Fibroblast of lung (primary cell): Measurements from ENCODE around the gene ABHD17C. TPM values are rescaled to one million over a fixed set of nuclear protein-coding genes. Genes with fewer than 3 reads are reported as not detected.

ENCODE experiments used
- DNase-seq, 2 donors: peaks; one replicate each; pipeline versions ENCODE4 v3.0.0 to v3.0.0-alpha.2; 2010; ENCODE audit warnings: low read depth in 2 of 2
- H2AFZ ChIP-seq: 2 replicates; pipeline ENCODE4 v1.5.1; 2012; ENCODE audit warnings: low read length, control low read depth, inconsistent platforms
- H3K27ac ChIP-seq: 2 replicates; pipeline ENCODE4 v1.5.1; 2011; ENCODE audit warnings: low read length, control low read depth; ENCODE audit not compliant: insufficient read depth
- H3K27me3 ChIP-seq: 2 replicates; pipeline ENCODE4 v1.5.1; 2011; ENCODE audit warnings: mild to moderate bottlenecking, low read length; ENCODE audit not compliant: control insufficient read depth, insufficient read depth
- H3K36me3 ChIP-seq: 2 replicates; pipeline ENCODE4 v1.5.1; 2011; ENCODE audit warnings: low read length; ENCODE audit not compliant: control insufficient read depth, insufficient read depth
- H3K4me1 ChIP-seq: 2 replicates; pipeline ENCODE4 v1.5.1; 2011; ENCODE audit warnings: low read length; ENCODE audit not compliant: control insufficient read depth, insufficient read depth; ENCODE audit errors: extremely low read depth
- H3K4me2 ChIP-seq: 2 replicates; pipeline ENCODE4 v1.5.1; 2011; ENCODE audit warnings: low read length, control low read depth; ENCODE audit not compliant: insufficient read depth; ENCODE audit errors: extremely low read depth
- H3K4me3 ChIP-seq, 4 experiments: fragments of 200-600 bp in 1 of 4; sonication (generic) in 1 of 4; replicated peaks in 1 of 4; 2 replicates each; pipeline ENCODE4 v1.5.1; 2011 to 2016; ENCODE audit warnings: low read length in 4 of 4, low read depth in 3 of 4, mild to moderate bottlenecking in 3 of 4, control low read depth in 2 of 4, inconsistent platforms in 1 of 4, mixed read lengths in 1 of 4; ENCODE audit not compliant: insufficient read depth in 1 of 4; ENCODE audit errors: control extremely low read depth in 1 of 4
- H3K79me2 ChIP-seq: 2 replicates; pipeline ENCODE4 v1.5.1; 2012; ENCODE audit warnings: mild to moderate bottlenecking, low read length, inconsistent platforms; ENCODE audit not compliant: control insufficient read depth, insufficient read depth
- H3K9ac ChIP-seq: 2 replicates; pipeline ENCODE4 v1.5.1; 2011; ENCODE audit warnings: mild to moderate bottlenecking, low read length, control low read depth; ENCODE audit not compliant: insufficient read depth
- H3K9me3 ChIP-seq: 2 replicates; pipeline ENCODE4 v1.5.1; 2012; ENCODE audit warnings: low read depth, low read length; ENCODE audit not compliant: control insufficient read depth, insufficient read depth
- H4K20me1 ChIP-seq: 2 replicates; pipeline ENCODE4 v1.5.1; 2011; ENCODE audit warnings: low read length; ENCODE audit not compliant: control insufficient read depth, insufficient read depth; ENCODE audit errors: extremely low read depth
- CTCF ChIP-seq, 2 donors: IDR thresholded peaks in 1 of 2; conservative IDR thresholded peaks in 1 of 2; 1 replicate in 1 of 2; 2 replicates in 1 of 2; pipeline ENCODE4 v1.5.1; 2011 to 2012; ENCODE audit warnings: low read length in 2 of 2, control low read depth in 1 of 2, inconsistent platforms in 1 of 2, low read depth in 1 of 2, mild to moderate bottlenecking in 1 of 2
- EZH2 ChIP-seq: IDR thresholded peaks from 2 replicates; pipeline ENCODE4 v1.5.1; 2012; ENCODE audit warnings: low read length, control low read depth, mild to moderate bottlenecking; ENCODE audit errors: missing control alignments
- polyA plus RNA-seq, 2 donors: library from polyadenylated mRNA; depleted of rRNA in 1 of 2; stranded (reverse) in 1 of 2; unstranded in 1 of 2; fragments of >200 nt; gene quantifications; 2 replicates each; pipeline ENCODE4 v1.2.1, GENCODE V29; 2011 to 2012; ENCODE audit warnings: missing spikeins in 1 of 2
- total RNA-seq: library from RNA; depleted of rRNA; stranded (reverse); fragments of >200 nt; gene quantifications from 2 replicates; pipeline ENCODE4 v1.2.1, GENCODE V29; 2014

Gene ABHD17C
- total and polyA plus RNA-seq, 2 donors (not counting 1 experiment from before 2014, with no cell fraction given) = 14.0 to 38.7 TPM

GRCh38 chr15:80662129-80662528 lies 33.0 kb upstream of the ABHD17C start:
- no peak for TF ChIP-seq EZH2

GRCh38 chr15:80662757-80663553 lies 32.2 kb upstream of the ABHD17C start:
- Histone ChIP-seq H3K4me1 (no peaks in the 10 kb centered on the region), H3K9me3 (no peaks in the 10 kb centered on the region), H2AFZ (no peak overlapping the region), H3K9ac (no peak overlapping the region), H3K36me3 (no peaks in the 10 kb centered on the region), H3K27me3 (no peaks in the 10 kb centered on the region), H3K4me3 (no peak overlapping the region), H3K27ac (no peak overlapping the region), H3K79me2 (no peaks in the 10 kb centered on the region), H4K20me1 (no peaks in the 10 kb centered on the region), H3K4me2 (no peak overlapping the region)
- no peak for TF ChIP-seq EZH2
- no peak for TF ChIP-seq CTCF (conservative IDR thresholded peaks at IDR 0.05 in 1 of 2, IDR thresholded peaks at IDR 0.05 in 1 of 2; ENCODE audit: low read depth in 1 of 2, low read length in 2 of 2)
- DNase-seq = no peak

More at GRCh38 chr15:80662129-80662528, 33.0 kb upstream of the ABHD17C start:
- no peak overlapping the region for H3K4me3 ChIP-seq
- H3K36me3 ChIP-seq = no peaks in the 10 kb centered on the region
- no peak overlapping the region for H3K4me2 ChIP-seq
- no peak overlapping the region for H2AFZ ChIP-seq
- H3K4me1 ChIP-seq = no peaks in the 10 kb centered on the region
- no peak for DNase-seq
- H3K27me3 ChIP-seq = no peaks in the 10 kb centered on the region
- H3K27ac ChIP-seq = no peak overlapping the region
- no peaks in the 10 kb centered on the region for H4K20me1 ChIP-seq
- no peak overlapping the region for H3K9ac ChIP-seq
- H3K79me2 ChIP-seq = no peaks in the 10 kb centered on the region
- no peaks in the 10 kb centered on the region for H3K9me3 ChIP-seq

- Histone ChIP-seq H3K27me3 (no peaks in the 10 kb centered on the region), H3K36me3 (no peaks in the 10 kb centered on the region), H3K79me2 (no peaks in the 10 kb centered on the region), H3K4me3 (no peak overlapping the region), H2AFZ (no peak overlapping the region), H3K9me3 (no peaks in the 10 kb centered on the region), H3K4me2 (no peak overlapping the region), H4K20me1 (no peaks in the 10 kb centered on the region), H3K27ac (no peak overlapping the region), H3K4me1 (peaks cover 2% of the 10 kb centered on the region), H3K9ac (no peak overlapping the region)
- TF ChIP-seq CTCF (conservative IDR thresholded peaks at IDR 0.05 in 1 of 2, IDR thresholded peaks at IDR 0.05 in 1 of 2; ENCODE audit: low read depth in 1 of 2, low read length in 2 of 2) (no peak), EZH2 (no peak)
- no peak for DNase-seq
Measured at GRCh38 chr15:80665151-80665550, 30.0 kb upstream of the ABHD17C start.
